ENCODE results near the gene KCNH8.

Gene KCNH8

GRCh38 chr3:19154693-19155250 is 6.5 kb downstream of the KCNH8 start:
- no peak overlapping the region for H3K9ac ChIP-seq (ENCODE audit: insufficient read length)
- H3K36me3 ChIP-seq (ENCODE audit: insufficient read depth, low read length), result no peaks in the 10 kb centered on the region
- H3K4me3 ChIP-seq, result no peak overlapping the region
- DNase-seq (ENCODE audit: low read depth, low spot score), result no peak
- no peak overlapping the region for H3K27ac ChIP-seq
- H3K9me3 ChIP-seq (ENCODE audit: low read depth, low read length), result no peaks in the 10 kb centered on the region
- no peak for TF ChIP-seq POLR2AphosphoS5 (IDR thresholded peaks at IDR 0.05; ENCODE audit: borderline replicate concordance, low read depth, low read length)
- TF ChIP-seq EZH2 (IDR thresholded peaks at IDR 0.05), result no peak
- TF ChIP-seq FOXP2 (optimal IDR thresholded peaks at IDR 0.05; ENCODE audit: control extremely low read depth, extremely low read length, insufficient read depth), result no peak

- Histone ChIP-seq H3K36me3 (ENCODE audit: insufficient read depth, low read length) (no peaks in the 10 kb centered on the region), H3K9ac (ENCODE audit: insufficient read length) (no peak overlapping the region), H3K27ac (no peak overlapping the region), H3K4me3 (no peak overlapping the region), H3K9me3 (ENCODE audit: low read depth, low read length) (no peaks in the 10 kb centered on the region)
- no peak for DNase-seq (ENCODE audit: low read depth, low spot score)
- no peak for TF ChIP-seq POLR2AphosphoS5 (IDR thresholded peaks at IDR 0.05; ENCODE audit: borderline replicate concordance, low read depth, low read length)
- no peak for TF ChIP-seq EZH2 (IDR thresholded peaks at IDR 0.05)
- no peak for TF ChIP-seq FOXP2 (optimal IDR thresholded peaks at IDR 0.05; ENCODE audit: control extremely low read depth, extremely low read length, insufficient read depth)
These were observed 7.1 kb downstream of the KCNH8 start for GRCh38 chr3:19155375-19155774.

- Histone ChIP-seq H3K36me3 (ENCODE audit: insufficient read depth, low read length) (no peaks in the 10 kb centered on the region), H3K4me3 (no peak overlapping the region), H3K27ac (no peak overlapping the region), H3K9ac (ENCODE audit: insufficient read length) (no peak overlapping the region), H3K9me3 (ENCODE audit: low read depth, low read length) (no peaks in the 10 kb centered on the region)
- DNase-seq (ENCODE audit: low read depth, low spot score), result no peak
- no peak for TF ChIP-seq POLR2AphosphoS5 (IDR thresholded peaks at IDR 0.05; ENCODE audit: borderline replicate concordance, low read depth, low read length)
- no peak for TF ChIP-seq FOXP2 (optimal IDR thresholded peaks at IDR 0.05; ENCODE audit: control extremely low read depth, extremely low read length, insufficient read depth)
- no peak for TF ChIP-seq EZH2 (IDR thresholded peaks at IDR 0.05)
These were observed 11.8 kb downstream of the KCNH8 start for GRCh38 chr3:19159966-19160635.

- Histone ChIP-seq H3K4me3 (no peak overlapping the region), H3K27ac (no peak overlapping the region), H3K36me3 (ENCODE audit: insufficient read depth, low read length) (no peaks in the 10 kb centered on the region), H3K9me3 (ENCODE audit: low read depth, low read length) (no peaks in the 10 kb centered on the region), H3K9ac (ENCODE audit: insufficient read length) (no peak overlapping the region)
- TF ChIP-seq POLR2AphosphoS5 (IDR thresholded peaks at IDR 0.05; ENCODE audit: borderline replicate concordance, low read depth, low read length), result no peak
- TF ChIP-seq EZH2 (IDR thresholded peaks at IDR 0.05), result no peak
- no peak for TF ChIP-seq FOXP2 (optimal IDR thresholded peaks at IDR 0.05; ENCODE audit: control extremely low read depth, extremely low read length, insufficient read depth)
- DNase-seq (ENCODE audit: low read depth, low spot score), result no peak
These were observed 17.3 kb downstream of the KCNH8 start for GRCh38 chr3:19165654-19166053.

GRCh38 chr3:19171794-19172193 is 23.5 kb downstream of the KCNH8 start:
- no peak for TF ChIP-seq POLR2AphosphoS5 (IDR thresholded peaks at IDR 0.05; ENCODE audit: borderline replicate concordance, low read depth, low read length)
- no peak for TF ChIP-seq FOXP2 (optimal IDR thresholded peaks at IDR 0.05; ENCODE audit: control extremely low read depth, extremely low read length, insufficient read depth)
- no peak for TF ChIP-seq EZH2 (IDR thresholded peaks at IDR 0.05)
- Histone ChIP-seq H3K4me3 (no peak overlapping the region), H3K9me3 (ENCODE audit: low read depth, low read length) (no peaks in the 10 kb centered on the region), H3K9ac (ENCODE audit: insufficient read length) (no peak overlapping the region), H3K36me3 (ENCODE audit: insufficient read depth, low read length) (no peaks in the 10 kb centered on the region), H3K27ac (no peak overlapping the region)
- DNase-seq (ENCODE audit: low read depth, low spot score), result no peak

- Histone ChIP-seq H3K9me3 (ENCODE audit: low read depth, low read length) (no peaks in the 10 kb centered on the region), H3K36me3 (ENCODE audit: insufficient read depth, low read length) (no peaks in the 10 kb centered on the region), H3K27ac (no peak overlapping the region), H3K4me3 (no peak overlapping the region), H3K9ac (ENCODE audit: insufficient read length) (no peak overlapping the region)
- no peak for DNase-seq (ENCODE audit: low read depth, low spot score)
- TF ChIP-seq EZH2 (IDR thresholded peaks at IDR 0.05) (no peak), POLR2AphosphoS5 (IDR thresholded peaks at IDR 0.05; ENCODE audit: borderline replicate concordance, low read depth, low read length) (no peak), FOXP2 (optimal IDR thresholded peaks at IDR 0.05; ENCODE audit: control extremely low read depth, extremely low read length, insufficient read depth) (no peak)
These were observed 25.6 kb downstream of the KCNH8 start for GRCh38 chr3:19173945-19174344.

GRCh38 chr3:19183584-19183983 is 35.3 kb downstream of the KCNH8 start:
- Histone ChIP-seq H3K4me3 (no peak overlapping the region), H3K9ac (ENCODE audit: insufficient read length) (no peak overlapping the region)

GRCh38 chr3:19190126-19190525 is 41.8 kb downstream of the KCNH8 start:
- H3K36me3 ChIP-seq (ENCODE audit: insufficient read depth, low read length), result no peaks in the 10 kb centered on the region
- DNase-seq (ENCODE audit: low read depth, low spot score), result no peak
- H3K9me3 ChIP-seq (ENCODE audit: low read depth, low read length), result no peaks in the 10 kb centered on the region
- no peak overlapping the region for H3K27ac ChIP-seq
- H3K4me3 ChIP-seq, result no peak overlapping the region
- TF ChIP-seq POLR2AphosphoS5 (IDR thresholded peaks at IDR 0.05; ENCODE audit: borderline replicate concordance, low read depth, low read length) (no peak), FOXP2 (optimal IDR thresholded peaks at IDR 0.05; ENCODE audit: control extremely low read depth, extremely low read length, insufficient read depth) (no peak), EZH2 (IDR thresholded peaks at IDR 0.05) (no peak)
- H3K9ac ChIP-seq (ENCODE audit: insufficient read length), result no peak overlapping the region

More at GRCh38 chr3:19183584-19183983, 35.3 kb downstream of the KCNH8 start:
- Histone ChIP-seq H3K9me3 (ENCODE audit: low read depth, low read length) (no peaks in the 10 kb centered on the region), H3K27ac (no peak overlapping the region), H3K36me3 (ENCODE audit: insufficient read depth, low read length) (no peaks in the 10 kb centered on the region)
- no peak for DNase-seq (ENCODE audit: low read depth, low spot score)
- no peak for TF ChIP-seq POLR2AphosphoS5 (IDR thresholded peaks at IDR 0.05; ENCODE audit: borderline replicate concordance, low read depth, low read length)
- no peak for TF ChIP-seq FOXP2 (optimal IDR thresholded peaks at IDR 0.05; ENCODE audit: control extremely low read depth, extremely low read length, insufficient read depth)
- no peak for TF ChIP-seq EZH2 (IDR thresholded peaks at IDR 0.05)
